ENCODE data around the gene RRP15.

Gene RRP15

DNA sequence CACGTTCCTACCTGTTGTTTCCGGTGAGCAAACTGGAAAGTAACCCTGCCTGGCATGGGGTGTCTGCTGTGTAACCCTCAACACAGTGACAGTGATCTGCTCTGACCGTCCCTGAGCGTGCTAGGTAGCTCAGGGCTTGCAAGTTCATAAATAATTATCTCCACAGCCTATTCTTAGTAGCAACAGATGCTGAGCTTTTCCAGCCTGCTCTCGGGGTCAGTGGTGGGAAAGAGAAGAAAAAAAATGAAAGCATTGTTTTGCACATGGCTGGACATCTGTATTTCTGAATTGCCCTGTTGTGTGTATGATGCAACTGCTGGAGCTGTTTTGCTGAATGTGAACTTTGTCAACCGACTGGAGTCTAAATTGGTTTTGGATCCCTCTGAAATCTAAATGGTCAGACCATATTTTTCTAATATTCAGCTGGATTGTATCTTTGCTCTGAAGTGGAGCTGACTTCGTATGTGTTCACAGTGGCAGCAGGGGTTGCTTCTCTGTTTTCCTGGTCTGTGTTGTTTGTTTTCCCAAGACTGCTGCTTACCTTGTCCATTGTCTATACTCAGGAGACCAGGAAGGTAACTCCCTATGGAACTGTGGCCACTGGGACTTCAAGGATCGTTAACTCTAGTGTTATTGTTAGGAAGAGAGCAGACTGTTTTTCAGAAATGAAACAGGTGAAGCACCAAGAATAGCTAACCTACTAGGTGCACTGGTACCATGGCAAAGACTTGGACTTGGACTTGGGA, 87.0 kb downstream of the RRP15 start:
- no peak for DNase-seq (ENCODE audit: low read depth, low spot score)

DNA sequence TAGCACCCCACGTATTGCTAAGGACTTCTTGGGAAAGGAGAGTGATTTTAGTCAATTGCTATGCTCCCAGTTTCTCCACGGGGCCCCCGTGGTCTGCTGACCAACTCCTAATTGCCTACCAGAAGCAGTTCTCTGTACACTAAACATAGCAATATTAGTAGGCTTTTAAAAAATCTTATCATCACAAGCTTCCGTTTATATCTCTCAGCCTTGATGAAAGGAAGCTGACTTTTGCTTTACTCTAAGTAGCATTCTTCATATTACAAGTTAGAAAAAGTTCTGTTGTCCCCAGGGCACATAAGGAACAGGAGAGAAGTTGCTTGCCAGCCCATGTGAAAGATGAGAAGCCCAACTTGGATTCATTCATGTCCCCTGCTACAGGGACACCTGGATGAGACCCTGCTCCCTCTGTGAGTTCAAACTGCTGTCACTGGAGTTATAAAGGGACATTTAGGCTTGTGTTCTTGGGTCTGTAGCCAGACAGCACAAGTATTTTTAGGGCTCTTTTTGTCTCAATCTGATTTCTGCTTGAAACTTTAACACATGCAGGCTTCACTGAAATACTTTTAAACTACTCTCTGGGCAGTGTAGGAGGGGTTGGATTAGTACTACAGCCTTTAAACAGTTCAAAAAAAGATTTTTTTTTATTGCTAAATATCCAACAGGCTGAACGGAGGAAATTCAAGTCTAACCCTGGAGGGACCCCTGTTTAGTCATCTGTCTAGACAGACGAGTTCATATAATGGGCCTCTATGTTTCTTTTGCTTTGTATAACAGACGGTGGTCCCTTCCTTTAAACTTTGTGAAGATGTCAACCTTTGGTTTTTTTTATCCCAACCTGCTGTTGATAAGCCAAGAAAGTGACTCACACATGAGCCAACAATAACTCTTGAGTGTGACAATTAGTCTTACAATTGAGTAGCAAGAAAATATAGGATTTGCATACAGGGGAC, 89.6 kb downstream of the RRP15 start:
- no peaks in the 10 kb centered on the region for H3K27me3 ChIP-seq (ENCODE audit: control insufficient read depth, insufficient read depth, low read length)
- no peak overlapping the region for H3K4me3 ChIP-seq (ENCODE audit: low read length)
- no peak overlapping the region for H3K27ac ChIP-seq (ENCODE audit: low read length)
- DNase-seq (ENCODE audit: low read depth, low spot score) = no peak
- H3K4me1 ChIP-seq (ENCODE audit: control insufficient read depth, insufficient read depth, low read length) = no peaks in the 10 kb centered on the region
- no peaks in the 10 kb centered on the region for H3K36me3 ChIP-seq (ENCODE audit: control insufficient read depth, insufficient read depth, low read length)
- WGBS (ENCODE audit: insufficient coverage, insufficient read length) = no CpG with 5 or more reads among the region's 7 CpGs
- H3K9me3 ChIP-seq (ENCODE audit: control insufficient read depth, insufficient read depth, low read length) = no peaks in the 10 kb centered on the region

More for the DNA sequence above, 87.0 kb downstream of the RRP15 start:
- Histone ChIP-seq H3K4me1 (ENCODE audit: control insufficient read depth, insufficient read depth, low read length) (no peaks in the 10 kb centered on the region), H3K4me3 (ENCODE audit: low read length) (no peak overlapping the region), H3K36me3 (ENCODE audit: control insufficient read depth, insufficient read depth, low read length) (no peaks in the 10 kb centered on the region), H3K9me3 (ENCODE audit: control insufficient read depth, insufficient read depth, low read length) (no peaks in the 10 kb centered on the region), H3K27ac (ENCODE audit: low read length) (no peak overlapping the region), H3K27me3 (ENCODE audit: control insufficient read depth, insufficient read depth, low read length) (no peaks in the 10 kb centered on the region)
- no CpG with 5 or more reads among the region's 8 CpGs for WGBS (ENCODE audit: insufficient coverage, insufficient read length)

DNA sequence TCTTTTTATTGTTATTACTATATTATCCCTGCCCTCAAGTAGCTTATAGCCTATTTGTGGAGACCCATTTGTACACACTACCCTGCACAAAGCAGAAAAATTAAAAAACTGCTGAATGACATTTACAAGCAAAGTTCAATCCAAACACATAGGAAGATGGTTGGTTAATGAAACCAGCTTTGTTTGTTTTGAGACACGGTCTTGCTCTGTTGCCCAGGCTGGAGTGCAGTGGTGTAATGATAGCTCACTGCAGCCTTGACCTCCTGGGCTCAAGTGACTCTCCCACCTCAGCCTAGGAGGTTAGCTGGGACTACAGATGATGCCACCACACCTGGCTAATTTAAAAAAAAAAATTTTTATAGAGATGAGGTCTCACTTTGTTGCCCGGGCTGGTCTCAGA, 91.6 kb downstream of the RRP15 start:
- H3K9me3 ChIP-seq (ENCODE audit: control insufficient read depth, insufficient read depth, low read length) = no peaks in the 10 kb centered on the region
- no peaks in the 10 kb centered on the region for H3K36me3 ChIP-seq (ENCODE audit: control insufficient read depth, insufficient read depth, low read length)
- no peaks in the 10 kb centered on the region for H3K4me1 ChIP-seq (ENCODE audit: control insufficient read depth, insufficient read depth, low read length)
- no peak overlapping the region for H3K4me3 ChIP-seq (ENCODE audit: low read length)
- no peak for DNase-seq (ENCODE audit: low read depth, low spot score)
- H3K27ac ChIP-seq (ENCODE audit: low read length) = no peak overlapping the region
- no peaks in the 10 kb centered on the region for H3K27me3 ChIP-seq (ENCODE audit: control insufficient read depth, insufficient read depth, low read length)
- no CpG with 5 or more reads among the region's 2 CpGs for WGBS (ENCODE audit: insufficient coverage, insufficient read length)

DNA sequence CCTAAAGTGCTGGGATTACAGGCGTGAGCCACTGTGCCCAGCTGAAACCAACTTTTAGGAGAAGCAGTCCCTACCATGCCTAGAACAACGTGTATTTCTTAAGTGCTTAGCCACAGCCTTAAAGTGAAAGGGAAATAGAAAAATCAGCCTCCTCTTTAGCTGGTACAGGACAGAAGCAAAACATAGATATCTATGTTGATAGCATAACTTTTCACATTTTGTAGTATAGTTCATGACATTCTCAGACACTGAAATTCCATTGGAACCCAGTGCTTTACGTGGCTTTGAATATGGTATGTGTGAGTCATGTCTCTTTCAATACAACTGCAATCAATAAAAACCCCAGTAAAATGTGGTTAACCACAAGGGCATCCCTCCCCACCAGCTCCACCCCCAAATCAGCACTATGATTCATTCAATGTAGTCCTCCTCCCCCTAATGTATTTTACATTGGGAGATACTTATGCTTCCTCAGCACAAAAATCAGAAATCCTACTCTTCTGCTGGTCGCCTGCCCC, 92.1 kb downstream of the RRP15 start:
- Histone ChIP-seq H3K27ac (ENCODE audit: low read length) (no peak overlapping the region), H3K36me3 (ENCODE audit: control insufficient read depth, insufficient read depth, low read length) (no peaks in the 10 kb centered on the region), H3K9me3 (ENCODE audit: control insufficient read depth, insufficient read depth, low read length) (no peaks in the 10 kb centered on the region), H3K4me1 (ENCODE audit: control insufficient read depth, insufficient read depth, low read length) (no peaks in the 10 kb centered on the region), H3K4me3 (ENCODE audit: low read length) (no peak overlapping the region), H3K27me3 (ENCODE audit: control insufficient read depth, insufficient read depth, low read length) (no peaks in the 10 kb centered on the region)
- WGBS (ENCODE audit: insufficient coverage, insufficient read length) = no CpG with 5 or more reads among the region's 4 CpGs
- DNase-seq (ENCODE audit: low read depth, low spot score) = no peak

DNA sequence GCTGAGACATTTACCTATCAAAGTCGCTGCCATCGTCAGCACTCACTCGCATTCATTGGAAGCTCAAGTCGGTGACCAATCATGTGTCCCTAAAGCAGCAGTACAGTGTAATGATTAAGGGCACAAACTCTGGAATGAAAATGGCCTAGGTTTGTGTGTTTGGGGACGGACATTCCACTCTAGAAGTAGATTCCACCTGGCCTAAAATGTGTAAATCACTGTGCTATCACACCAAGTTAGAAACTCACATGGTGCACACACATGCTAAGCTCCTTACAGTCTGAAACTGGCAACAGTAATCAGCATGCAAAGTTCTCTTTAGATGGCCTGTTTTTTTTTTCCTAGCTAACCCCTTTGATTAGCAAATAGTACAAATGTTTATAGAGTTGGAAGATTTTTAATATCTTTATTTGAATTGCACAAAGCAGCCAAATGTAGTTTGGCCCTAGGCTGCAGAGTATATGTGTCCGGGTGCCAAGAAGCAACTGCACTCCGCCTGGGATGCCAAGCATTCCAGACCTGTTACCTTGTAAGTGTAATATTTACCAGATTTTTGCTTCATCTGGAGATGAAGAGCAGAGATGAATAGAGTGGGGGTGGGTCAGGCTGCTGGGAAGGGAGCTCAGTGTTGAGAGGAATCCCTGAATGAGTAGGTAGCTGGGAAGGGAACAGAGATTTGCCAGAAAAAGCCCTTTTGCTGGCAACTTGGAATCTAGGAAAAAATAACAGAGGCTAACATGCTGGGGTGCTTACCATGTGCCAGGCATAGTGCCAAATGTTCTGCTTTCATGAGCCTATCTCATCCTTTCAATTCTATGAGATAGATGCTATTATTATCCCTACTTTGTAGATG, 95.3 kb downstream of the RRP15 start:
- no peaks in the 10 kb centered on the region for H3K36me3 ChIP-seq (ENCODE audit: control insufficient read depth, insufficient read depth, low read length)
- H3K4me3 ChIP-seq (ENCODE audit: low read length) = no peak overlapping the region
- H3K27me3 ChIP-seq (ENCODE audit: control insufficient read depth, insufficient read depth, low read length) = no peaks in the 10 kb centered on the region
- no CpG with 5 or more reads among the region's 7 CpGs for WGBS (ENCODE audit: insufficient coverage, insufficient read length)
- H3K9me3 ChIP-seq (ENCODE audit: control insufficient read depth, insufficient read depth, low read length) = no peaks in the 10 kb centered on the region
- H3K27ac ChIP-seq (ENCODE audit: low read length) = no peak overlapping the region
- DNase-seq (ENCODE audit: low read depth, low spot score) = no peak
- H3K4me1 ChIP-seq (ENCODE audit: control insufficient read depth, insufficient read depth, low read length) = no peaks in the 10 kb centered on the region

DNA sequence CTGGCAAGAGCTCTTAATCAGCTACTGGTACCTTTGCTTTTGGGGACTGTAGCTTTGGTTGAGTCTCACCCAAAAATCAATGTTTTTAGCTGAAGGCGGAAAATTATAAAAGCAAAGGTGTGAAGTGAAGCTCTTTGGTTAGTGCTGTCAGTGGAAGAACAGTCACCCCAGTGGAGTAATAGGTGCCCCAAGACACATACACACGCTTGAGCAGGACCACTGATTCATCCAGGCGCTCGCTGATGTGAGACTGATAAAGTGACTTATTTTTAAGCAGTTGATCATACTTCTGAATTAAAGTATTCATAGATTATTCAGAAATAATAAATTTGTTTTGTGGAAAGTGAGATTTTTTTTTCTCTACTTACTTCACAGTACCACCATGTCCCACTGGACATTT, 97.2 kb downstream of the RRP15 start:
- DNase-seq (ENCODE audit: low read depth, low spot score) = no peak
- H3K36me3 ChIP-seq (ENCODE audit: control insufficient read depth, insufficient read depth, low read length) = no peaks in the 10 kb centered on the region
- H3K4me1 ChIP-seq (ENCODE audit: control insufficient read depth, insufficient read depth, low read length) = no peaks in the 10 kb centered on the region
- no CpG with 5 or more reads among the region's 4 CpGs for WGBS (ENCODE audit: insufficient coverage, insufficient read length)
- H3K4me3 ChIP-seq (ENCODE audit: low read length) = no peak overlapping the region
- H3K27ac ChIP-seq (ENCODE audit: low read length) = no peak overlapping the region
- no peaks in the 10 kb centered on the region for H3K9me3 ChIP-seq (ENCODE audit: control insufficient read depth, insufficient read depth, low read length)
- no peaks in the 10 kb centered on the region for H3K27me3 ChIP-seq (ENCODE audit: control insufficient read depth, insufficient read depth, low read length)

DNA sequence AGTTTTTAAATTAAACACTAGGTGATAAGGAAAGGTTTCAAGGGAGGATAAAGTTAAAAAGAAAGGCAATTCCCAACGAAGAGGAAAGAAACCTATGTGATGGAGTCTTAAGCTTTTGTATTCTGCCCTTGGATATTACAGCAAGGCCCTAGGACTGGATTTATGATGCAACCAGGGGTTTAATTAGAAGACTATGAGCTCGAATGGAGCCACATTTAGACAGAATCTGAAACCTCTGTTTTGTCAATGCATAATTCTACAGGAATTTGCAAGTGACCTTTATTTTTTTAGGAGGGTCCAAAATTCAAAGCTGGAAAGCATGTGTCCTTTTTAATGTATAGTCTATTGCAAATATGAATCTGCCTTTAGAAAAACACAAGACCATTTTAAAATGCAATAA, 98.0 kb downstream of the RRP15 start:
- no peaks in the 10 kb centered on the region for H3K27me3 ChIP-seq (ENCODE audit: control insufficient read depth, insufficient read depth, low read length)
- WGBS (ENCODE audit: insufficient coverage, insufficient read length) = no CpG with 5 or more reads among the region's 2 CpGs

DNA sequence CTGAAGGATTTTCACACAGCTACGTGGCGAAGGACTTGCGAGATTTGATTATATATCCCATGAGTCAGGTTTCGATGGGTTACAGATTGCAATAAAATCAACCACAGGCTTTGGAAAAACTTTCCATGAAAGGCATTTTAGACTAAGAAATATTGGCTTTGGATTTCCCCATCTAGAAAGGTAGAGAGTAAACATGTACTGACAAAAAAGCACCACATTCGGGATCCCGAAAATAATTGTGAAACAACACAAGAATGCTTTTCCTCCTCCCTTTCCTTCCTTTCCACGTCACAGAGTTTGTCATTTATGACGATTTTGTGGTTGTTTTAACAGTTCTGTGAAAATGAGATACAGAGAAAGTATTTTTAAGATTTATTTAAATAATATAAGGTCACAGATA, 98.6 kb downstream of the RRP15 start:
- WGBS (ENCODE audit: insufficient coverage, insufficient read length) = no CpG with 5 or more reads among the region's 8 CpGs
- Histone ChIP-seq H3K36me3 (ENCODE audit: control insufficient read depth, insufficient read depth, low read length) (no peaks in the 10 kb centered on the region), H3K4me1 (ENCODE audit: control insufficient read depth, insufficient read depth, low read length) (no peaks in the 10 kb centered on the region), H3K27me3 (ENCODE audit: control insufficient read depth, insufficient read depth, low read length) (no peaks in the 10 kb centered on the region), H3K9me3 (ENCODE audit: control insufficient read depth, insufficient read depth, low read length) (no peaks in the 10 kb centered on the region), H3K4me3 (ENCODE audit: low read length) (no peak overlapping the region), H3K27ac (ENCODE audit: low read length) (no peak overlapping the region)
- DNase-seq (ENCODE audit: low read depth, low spot score) = no peak

More for the DNA sequence above, 98.0 kb downstream of the RRP15 start:
- H3K4me1 ChIP-seq (ENCODE audit: control insufficient read depth, insufficient read depth, low read length) = no peaks in the 10 kb centered on the region
- no peak overlapping the region for H3K27ac ChIP-seq (ENCODE audit: low read length)
- no peak overlapping the region for H3K4me3 ChIP-seq (ENCODE audit: low read length)
- no peaks in the 10 kb centered on the region for H3K36me3 ChIP-seq (ENCODE audit: control insufficient read depth, insufficient read depth, low read length)
- H3K9me3 ChIP-seq (ENCODE audit: control insufficient read depth, insufficient read depth, low read length) = no peaks in the 10 kb centered on the region
- no peak for DNase-seq (ENCODE audit: low read depth, low spot score)

DNA sequence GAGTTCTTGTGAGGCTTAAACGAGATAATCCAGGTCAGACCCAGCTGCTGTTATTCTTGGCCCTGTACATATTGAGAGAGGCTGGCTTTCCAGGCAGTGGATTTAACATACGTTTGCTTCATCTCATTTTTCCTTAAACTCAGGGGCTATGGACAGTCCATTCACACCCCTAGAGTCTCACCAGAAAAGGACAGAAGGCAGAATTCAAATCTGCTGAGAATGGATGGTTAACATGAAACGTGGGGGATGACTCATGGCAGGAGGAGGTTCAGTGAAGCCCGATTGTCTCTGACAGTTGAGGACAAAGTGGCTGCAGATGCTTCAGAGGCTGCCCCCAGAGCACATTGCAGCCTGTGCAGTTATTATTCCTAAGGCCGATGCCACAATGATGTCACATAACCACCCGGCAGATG, 99.5 kb downstream of the RRP15 start:
- no peak for DNase-seq (ENCODE audit: low read depth, low spot score)
- no peaks in the 10 kb centered on the region for H3K9me3 ChIP-seq (ENCODE audit: control insufficient read depth, insufficient read depth, low read length)
- H3K4me1 ChIP-seq (ENCODE audit: control insufficient read depth, insufficient read depth, low read length) = no peaks in the 10 kb centered on the region
- H3K27me3 ChIP-seq (ENCODE audit: control insufficient read depth, insufficient read depth, low read length) = no peaks in the 10 kb centered on the region
- H3K4me3 ChIP-seq (ENCODE audit: low read length) = no peak overlapping the region
- no peak overlapping the region for H3K27ac ChIP-seq (ENCODE audit: low read length)
- H3K36me3 ChIP-seq (ENCODE audit: control insufficient read depth, insufficient read depth, low read length) = no peaks in the 10 kb centered on the region
- WGBS (ENCODE audit: insufficient coverage, insufficient read length) = no CpG with 5 or more reads among the region's 6 CpGs
